K562 (cell line): Measurements from ENCODE around the gene RNF215. TPM values are rescaled to one million over a fixed set of nuclear protein-coding genes. Genes with fewer than 3 reads are reported as not detected.

Source experiments
- ATAC-seq: fragments of 200-7000 bp; cut with Tn5 transposase; 3 replicates; pipeline ENCODE4 v1.9.1; 2020; ENCODE audit warnings: moderate library complexity
- BruUV-seq: library from RNA; stranded (reverse); fragments of 400-500 nt; replicated peaks from 2 replicates; lab custom pipeline; 2021; lab: Mats Ljungman, UMichigan
- CTCF ChIA-PET: fragments of 300-600 bp; formaldehyde crosslinking; extraction: SDS; loops from one replicate; lab custom pipeline; 2021; ENCODE audit warnings: low intra/inter-chr PET ratio; lab: Yijun Ruan, JAX
- POLR2A ChIA-PET: fragments of 300-600, 350-650 bp; sonication (Branson Sonifier 250); formaldehyde crosslinking; extraction: SDS; loops from one replicate; lab custom pipeline; 2021; ENCODE audit warnings: antibody characterized with exemption, inconsistent platforms; lab: Yijun Ruan, JAX
- DNase-seq, 4 experiments: peaks; one replicate each; pipeline versions ENCODE4 v3.0.0 to v3.0.0-alpha.2; 2011 to 2018; ENCODE audit warnings: low spot score in 3 of 4, mixed read lengths in 3 of 4; ENCODE audit errors: extremely low read depth in 1 of 4
- FAIRE-seq: peaks from 2 replicates; lab custom pipeline; 2011; peaks lifted over from hg19 to GRCh38; lab: Jason Lieb, UNC
- H2AFZ ChIP-seq: 2 replicates; pipeline ENCODE4 v1.6.0; 2011; ENCODE audit warnings: low read depth, low read length, control low read depth, inconsistent platforms
- H3K27ac ChIP-seq: fragments of 200-600 bp; 3 replicates; pipeline ENCODE4 v1.8.0; 2011; ENCODE audit warnings: low read depth, mild to moderate bottlenecking, control low read depth, inconsistent platforms, low read length, moderate library complexity, mixed read lengths; ENCODE audit errors: extremely low read depth
- H3K27me3 ChIP-seq, 2 experiments: fragments of 300-600 bp in 1 of 2; 2 replicates in 1 of 2; 3 replicates in 1 of 2; pipeline versions ENCODE4 v1.6.0 to v1.8.0; 2011; ENCODE audit warnings: inconsistent platforms in 2 of 2, low read length in 2 of 2, mild to moderate bottlenecking in 1 of 2, mixed read lengths in 1 of 2, moderate library complexity in 1 of 2; ENCODE audit not compliant: control insufficient read depth in 2 of 2, insufficient read depth in 2 of 2
- H3K36me3 ChIP-seq: fragments of 300-600 bp; 3 replicates; pipeline ENCODE4 v1.8.0; 2011; ENCODE audit warnings: mild to moderate bottlenecking, low read length, inconsistent platforms; ENCODE audit not compliant: control insufficient read depth, insufficient read depth
- H3K4me1 ChIP-seq, 2 experiments: fragments of 200-600 bp in 1 of 2; replicated peaks in 1 of 2; 2 replicates in 1 of 2; 3 replicates in 1 of 2; pipeline versions ENCODE4 v1.5.1 to v1.8.0; 2011; ENCODE audit warnings: inconsistent platforms in 2 of 2, low read length in 2 of 2, mild to moderate bottlenecking in 1 of 2, mixed read lengths in 1 of 2, moderate library complexity in 1 of 2; ENCODE audit not compliant: control insufficient read depth in 2 of 2, insufficient read depth in 2 of 2
- H3K4me2 ChIP-seq: 2 replicates; pipeline ENCODE4 v1.6.1; 2011; ENCODE audit warnings: low read length, control low read depth, inconsistent platforms, mixed read lengths; ENCODE audit not compliant: insufficient read depth
- H3K4me3 ChIP-seq: fragments of 200-600 bp; sonication (generic), shearing (Covaris generic); 2 replicates; pipeline ENCODE4 v1.5.1; 2016; ENCODE audit warnings: control low read depth, inconsistent platforms
- H3K79me2 ChIP-seq: fragments of 200-600 bp; 3 replicates; pipeline ENCODE4 v1.8.0; 2011; ENCODE audit warnings: low read length, inconsistent platforms; ENCODE audit not compliant: control insufficient read depth, insufficient read depth
- H3K9ac ChIP-seq, 2 experiments: 2 replicates each; pipeline versions ENCODE4 v1.6.0 to v1.6.1; 2011; ENCODE audit warnings: low read depth in 2 of 2, low read length in 2 of 2, control low read depth in 1 of 2, inconsistent platforms in 1 of 2, mild to moderate bottlenecking in 1 of 2, mixed read lengths in 1 of 2; ENCODE audit not compliant: insufficient read depth in 1 of 2
- H3K9me1 ChIP-seq: one replicate; pipeline ENCODE4 v1.6.0; 2011; ENCODE audit warnings: inconsistent platforms, mild to moderate bottlenecking, low read length, moderate library complexity; ENCODE audit not compliant: control insufficient read depth, insufficient read depth
- H3K9me3 ChIP-seq: replicated peaks from 2 replicates; pipeline ENCODE4 v1.5.1; 2011; ENCODE audit warnings: low read depth, low read length, inconsistent platforms; ENCODE audit not compliant: control insufficient read depth, insufficient read depth
- H4K20me1 ChIP-seq: replicated peaks from 2 replicates; pipeline ENCODE4 v1.6.1; 2011; ENCODE audit warnings: low read length, inconsistent platforms, mixed read lengths; ENCODE audit not compliant: control insufficient read depth, insufficient read depth
- ASH1L ChIP-seq: fragments of 450-650 bp; IDR thresholded peaks from 2 replicates; pipeline ENCODE4 v1.6.1; 2018; ENCODE audit warnings: borderline replicate concordance, mild to moderate bottlenecking, low read depth; ENCODE audit not compliant: partially characterized antibody
- BRF1 ChIP-seq: IDR thresholded peaks from 3 replicates; pipeline ENCODE4 v1.6.1; 2011; ENCODE audit warnings: borderline replicate concordance, mild to moderate bottlenecking; ENCODE audit not compliant: insufficient read length; ENCODE audit errors: extremely low read depth
- FUS ChIP-seq: fragments of 200-400 bp; formaldehyde crosslinking; optimal IDR thresholded peaks from 2 replicates; pipeline ENCODE3; 2017; ENCODE audit warnings: low read depth, low read length
- HNRNPL ChIP-seq: fragments of 200-400 bp; formaldehyde crosslinking; IDR thresholded peaks from 2 replicates; pipeline ENCODE4 v1.6.1; 2017; ENCODE audit warnings: low read depth, mild to moderate bottlenecking, low read length
- HSF4 ChIP-seq: fragments of 250-450 bp; sonication (Bioruptor Pico); IDR thresholded peaks from 2 replicates; pipeline ENCODE4 v2.1.2; 2022; ENCODE audit warnings: mild to moderate bottlenecking, moderate library complexity, borderline replicate concordance
- IRF9 ChIP-seq: fragments of 450-650 bp; IDR thresholded peaks from 2 replicates; pipeline ENCODE4 v1.6.1; 2016; ENCODE audit warnings: missing biosample characterization, missing genetic modification characterization
- KDM4B ChIP-seq, 2 experiments: fragments of 450-650 bp in 1 of 2; sonication (generic) in 1 of 2; IDR thresholded peaks; 2 replicates each; pipeline ENCODE4 v1.6.1; 2016 to 2017; ENCODE audit warnings: borderline replicate concordance in 2 of 2, antibody characterized with exemption in 1 of 2, low read depth in 1 of 2, mild to moderate bottlenecking in 1 of 2
- NFE2L1 ChIP-seq: fragments of 450-650 bp; IDR thresholded peaks from 2 replicates; pipeline ENCODE4 v1.6.1; 2016; ENCODE audit warnings: missing genetic modification characterization, low read depth, mild to moderate bottlenecking, missing compliant biosample characterization, moderate library complexity, borderline replicate concordance
- PHF20 ChIP-seq: fragments of 450-650 bp; IDR thresholded peaks from 2 replicates; pipeline ENCODE4 v1.6.1; 2018; ENCODE audit not compliant: partially characterized antibody
- PHF8 ChIP-seq: fragments of 200-600 bp; sonication (generic); IDR thresholded peaks from 2 replicates; pipeline ENCODE4 v1.6.1; 2012; ENCODE audit warnings: mixed run types, mild to moderate bottlenecking, inconsistent platforms, low read length, moderate library complexity, borderline replicate concordance
- RBM25 ChIP-seq: fragments of 200-400 bp; formaldehyde crosslinking; IDR thresholded peaks from 2 replicates; pipeline ENCODE4 v1.6.1; 2018; ENCODE audit warnings: low read length, low read depth, moderate library complexity; ENCODE audit not compliant: severe bottlenecking
- RCOR1 ChIP-seq, 2 experiments: IDR thresholded peaks; 2 replicates each; pipeline ENCODE4 v1.6.1; 2012; ENCODE audit warnings: low read depth in 2 of 2, low read length in 2 of 2, borderline replicate concordance in 1 of 2, improper control_type of control experiment in 1 of 2
- ZFP1 ChIP-seq: fragments of 450-650 bp; formaldehyde crosslinking; IDR thresholded peaks from 2 replicates; pipeline ENCODE4 v1.4.0; 2020; ENCODE audit warnings: mild to moderate bottlenecking, mixed read lengths
- ZKSCAN3 ChIP-seq: fragments of 250-450 bp; sonication (Bioruptor Pico); IDR thresholded peaks from 2 replicates; pipeline ENCODE4 v1.4.0; 2020
- ZNF311 ChIP-seq: fragments of 250-450 bp; sonication (Bioruptor Pico); IDR thresholded peaks from 2 replicates; pipeline ENCODE4 v1.4.0; 2020; ENCODE audit warnings: mild to moderate bottlenecking, moderate library complexity
- WGBS: fragments of 100-300 bp; shearing (Covaris generic); methylation state at CpG from one replicate; pipeline ENCODE4 v1.1.6; 2016; ENCODE audit warnings: low coverage, mixed read lengths; ENCODE audit not compliant: insufficient coverage; ENCODE audit errors: missing lambda C conversion rate; 5-methylcytosine and 5-hydroxymethylcytosine counted together
- in situ Hi-C: fragments of 300-500 bp; cut with MboI; formaldehyde crosslinking; loops from 4 replicates; pipeline ENCODE4 v1.15.0; 2018; ENCODE audit warnings: inconsistent platforms, mixed read lengths
- intact Hi-C: fragments of 100-400 bp; cut with micrococcal nuclease; formaldehyde crosslinking; loops from 2 replicates; pipeline ENCODE4 v1.14.2; 2022
- polyA plus RNA-seq, 8 experiments: library from polyadenylated mRNA; depleted of rRNA in 4 of 8; stranded (reverse) in 5 of 8; unstranded in 3 of 8; fragments of >200 nt; fragmentation: Nextera tagmentation in 2 of 8; fragmentation: Illumina TruSeq in 1 of 8; extraction: Ambion mirVana in 2 of 8; extraction: Trizol in 1 of 8; gene quantifications; 2 replicates each; pipeline versions ENCODE4 v1.2.1 to v1.2.3, GENCODE V29; 2011 to 2014; ENCODE audit warnings: inconsistent platforms in 1 of 8, missing spikeins in 1 of 8
- total RNA-seq, 7 experiments: library from RNA; depleted of rRNA in 6 of 7; stranded (reverse); fragments of >200 nt in 6 of 7; fragmentation: Illumina TruSeq in 2 of 7; extraction: Trizol in 2 of 7; gene quantifications; 2 replicates each; pipeline versions ENCODE4 v1.2.1 to v1.2.3, GENCODE V29; 2011 to 2021; ENCODE audit warnings: low replicate concordance in 1 of 7
- TF ChIP-seq, protein P1 (sequence below): fragments of 250-450 bp; sonication (Bioruptor Pico); IDR thresholded peaks from 2 replicates; pipeline ENCODE4 v1.6.1; 2021; ENCODE audit warnings: mild to moderate bottlenecking
- TF ChIP-seq, protein P2 (sequence below): sonication (generic); formaldehyde crosslinking; IDR thresholded peaks from 2 replicates; pipeline ENCODE4 v1.8.0; 2022; ENCODE audit warnings: mild to moderate bottlenecking, missing genetic modification reagents, borderline replicate concordance

The RNF215 gene
- total and polyA plus RNA-seq, 9 of the 15 experiments (the other 6 are each of a cell fraction or from before 2014, with no cell fraction given), result 0.08 to 9.8 (median 2.7) TPM

- DNase-seq (peak in 1 of 4 experiments; percentile 36), ATAC-seq (no peak), FAIRE-seq (no peak)
- POLR2A ChIA-PET, result interaction anchor here (1.6 kb wide), 1 partner anchor 9 kb away, joined by 4 read pairs; no protein-coding TSS in a partner anchor
- no peak overlapping the region for H3K9ac ChIP-seq
- H3K9me1 ChIP-seq, result no peaks in the 10 kb centered on the region
- no peaks in the 10 kb centered on the region; the same call in none of the 2 replicates for H3K9me3 ChIP-seq
- H3K79me2 ChIP-seq, result peaks cover 15% of the 10 kb centered on the region; the same call in 2 of the 3 replicates
- no peak overlapping the region for H3K4me2 ChIP-seq
- H2AFZ ChIP-seq, result no peak overlapping the region
- intact Hi-C loops, result no loop called here
- H3K27ac ChIP-seq, result no peak overlapping the region
- in situ Hi-C loops, result no loop called here
- CTCF ChIA-PET, result no interaction called here
- no peaks in the 10 kb centered on the region for H3K27me3 ChIP-seq
- 17% methylated on average over 4 of the region's 4 CpGs for WGBS
- no peaks in the 10 kb centered on the region for H4K20me1 ChIP-seq
- H3K4me1 ChIP-seq, result peaks cover 20 to 22% of the 10 kb centered on the region in 2 experiments; a peak in 4 of 5 replicates
- BruUV-seq, result no TSS peak
- H3K36me3 ChIP-seq, result peaks cover 25% of the 10 kb centered on the region; the same call in 2 of the 3 replicates
- H3K4me3 ChIP-seq, result no peak overlapping the region
- TF ChIP-seq BRF1, result no peak
- TF ChIP-seq, protein P1, sequence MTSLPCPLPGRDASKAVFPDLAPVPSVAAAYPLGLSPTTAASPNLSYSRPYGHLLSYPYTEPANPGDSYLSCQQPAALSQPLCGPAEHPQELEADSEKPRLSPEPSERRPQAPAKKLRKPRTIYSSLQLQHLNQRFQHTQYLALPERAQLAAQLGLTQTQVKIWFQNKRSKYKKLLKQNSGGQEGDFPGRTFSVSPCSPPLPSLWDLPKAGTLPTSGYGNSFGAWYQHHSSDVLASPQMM (CRISPR knock-in tag), result no peak
- peak; percentile 25 for TF ChIP-seq RBM25
- no peak for TF ChIP-seq NFE2L1 (tag)
- TF ChIP-seq PHF20, result no peak
- no peak for TF ChIP-seq HSF4
- no peak for TF ChIP-seq ASH1L
- 0 out of 4 replicates have a peak, but pooled peaks of 1 of the 2 experiments have one; percentile 13 for TF ChIP-seq RCOR1 (IDR thresholded peaks at IDR 0.05; ENCODE audit: borderline replicate concordance in 1 of 2, low read depth in 2 of 2, low read length in 2 of 2)
- no peak for TF ChIP-seq HNRNPL
- TF ChIP-seq, protein P2, sequence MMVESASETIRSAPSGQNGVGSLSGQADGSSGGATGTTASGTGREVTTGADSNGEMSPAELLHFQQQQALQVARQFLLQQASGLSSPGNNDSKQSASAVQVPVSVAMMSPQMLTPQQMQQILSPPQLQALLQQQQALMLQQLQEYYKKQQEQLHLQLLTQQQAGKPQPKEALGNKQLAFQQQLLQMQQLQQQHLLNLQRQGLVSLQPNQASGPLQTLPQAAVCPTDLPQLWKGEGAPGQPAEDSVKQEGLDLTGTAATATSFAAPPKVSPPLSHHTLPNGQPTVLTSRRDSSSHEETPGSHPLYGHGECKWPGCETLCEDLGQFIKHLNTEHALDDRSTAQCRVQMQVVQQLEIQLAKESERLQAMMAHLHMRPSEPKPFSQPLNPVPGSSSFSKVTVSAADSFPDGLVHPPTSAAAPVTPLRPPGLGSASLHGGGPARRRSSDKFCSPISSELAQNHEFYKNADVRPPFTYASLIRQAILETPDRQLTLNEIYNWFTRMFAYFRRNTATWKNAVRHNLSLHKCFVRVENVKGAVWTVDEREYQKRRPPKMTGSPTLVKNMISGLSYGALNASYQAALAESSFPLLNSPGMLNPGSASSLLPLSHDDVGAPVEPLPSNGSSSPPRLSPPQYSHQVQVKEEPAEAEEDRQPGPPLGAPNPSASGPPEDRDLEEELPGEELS, result no peak
- no peak for TF ChIP-seq KDM4B (IDR thresholded peaks at IDR 0.05; ENCODE audit: borderline replicate concordance in 2 of 2, low read depth in 1 of 2)
- no peak for TF ChIP-seq ZFP1 (CRISPR knock-in tag)
- TF ChIP-seq ZNF311 (CRISPR knock-in tag), result no peak
- TF ChIP-seq IRF9 (tag), result no peak
- TF ChIP-seq FUS, result no peak
- peak; percentile 61; the same call in 1 of the 2 replicates for TF ChIP-seq ZKSCAN3 (CRISPR knock-in tag)
- no peak for TF ChIP-seq PHF8
Observed at GRCh38 chr22:30430933-30431332, 43.7 kb upstream of the RNF215 start.
